Measurements from ENCODE around the gene UNC13B.

- no peak for TF ChIP-seq POLR2A (IDR thresholded peaks at IDR 0.05; ENCODE audit: borderline replicate concordance, extremely low read depth, insufficient read depth, insufficient read length)
- TF ChIP-seq ZNF274 (IDR thresholded peaks at IDR 0.05; ENCODE audit: low read depth, low read length) = no peak
- TF ChIP-seq EZH2 (IDR thresholded peaks at IDR 0.05) = no peak
- TF ChIP-seq CTCF (IDR thresholded peaks at IDR 0.05 in 2 of 3, conservative IDR thresholded peaks at IDR 0.05 in 1 of 3; ENCODE audit: borderline replicate concordance in 1 of 3, insufficient read depth in 1 of 3, low read depth in 2 of 3, low read length in 2 of 3) = no peak
- no peak for TF ChIP-seq JUND (IDR thresholded peaks at IDR 0.05)
- TF ChIP-seq EZH2phosphoT487 (IDR thresholded peaks at IDR 0.05; ENCODE audit: borderline replicate concordance) = no peak
- TF ChIP-seq ZFX (IDR thresholded peaks at IDR 0.05) = no peak
- TF ChIP-seq FOSL1 (IDR thresholded peaks at IDR 0.05; ENCODE audit: low read depth) = no peak
- TF ChIP-seq SP1 (IDR thresholded peaks at IDR 0.05; ENCODE audit: low read depth) = no peak
- TF ChIP-seq REST (IDR thresholded peaks at IDR 0.05; ENCODE audit: low read depth) = no peak
- TF ChIP-seq POLR2AphosphoS5 (IDR thresholded peaks at IDR 0.05; ENCODE audit: low read depth, low read length) = no peak
- no peak for TF ChIP-seq YY1 (IDR thresholded peaks at IDR 0.05; ENCODE audit: extremely low read depth, insufficient replicate concordance, low read depth, low read length)
- no peak for TF ChIP-seq RAD21 (IDR thresholded peaks at IDR 0.05; ENCODE audit: low read depth)
These were observed 151.7 kb downstream of the UNC13B start for GRCh38 chr9:35313460-35313859.
